Right forelimb (tissue), 1 donor: ENCODE results near the gene TSHZ2.

Source experiments
- DNase-seq: peaks from one replicate; pipeline ENCODE4 v3.0.0-alpha.2; 2018

Gene TSHZ2

GRCh38 chr20:53136473-53136872 lies 164.3 kb downstream of the TSHZ2 start:
- no peak for DNase-seq

DNA sequence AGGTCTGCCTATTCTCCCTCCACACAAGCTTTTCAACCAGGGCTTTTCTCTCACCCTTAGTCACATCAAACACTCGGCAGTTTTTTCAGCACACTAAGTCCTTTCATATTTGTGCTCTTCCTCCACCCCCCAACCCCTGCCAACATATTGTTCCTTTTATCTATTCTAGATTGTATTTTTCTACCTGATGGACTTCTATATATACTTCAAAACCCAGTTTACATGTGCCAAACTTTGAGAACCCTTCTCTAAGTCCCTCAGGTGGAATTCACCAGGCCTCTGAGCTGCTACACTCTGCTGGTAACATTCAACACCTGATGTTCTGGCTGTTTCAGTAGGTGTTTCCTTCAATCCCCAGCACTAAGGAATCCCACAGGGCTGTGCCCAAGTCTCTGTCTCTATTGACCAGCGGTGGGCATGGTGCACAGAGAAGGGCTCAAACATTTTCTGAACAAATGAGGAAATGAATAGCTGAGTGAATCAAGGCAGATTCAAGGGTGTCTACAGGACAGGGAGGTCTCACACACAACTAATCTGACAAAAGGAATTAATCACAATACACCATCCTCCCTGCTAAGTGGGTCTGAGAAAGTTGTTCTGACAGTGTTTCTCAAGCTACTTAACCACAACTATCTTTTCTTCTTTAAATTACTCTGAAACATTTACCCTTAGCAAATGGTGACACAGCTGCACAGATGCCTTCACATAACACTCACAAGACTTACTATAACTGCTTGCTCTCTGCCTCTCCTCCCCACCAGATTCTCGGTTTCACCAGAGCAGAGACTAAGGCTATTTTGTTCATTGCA lies 166.5 kb downstream of the TSHZ2 start:
- DNase-seq, result no peak

DNA sequence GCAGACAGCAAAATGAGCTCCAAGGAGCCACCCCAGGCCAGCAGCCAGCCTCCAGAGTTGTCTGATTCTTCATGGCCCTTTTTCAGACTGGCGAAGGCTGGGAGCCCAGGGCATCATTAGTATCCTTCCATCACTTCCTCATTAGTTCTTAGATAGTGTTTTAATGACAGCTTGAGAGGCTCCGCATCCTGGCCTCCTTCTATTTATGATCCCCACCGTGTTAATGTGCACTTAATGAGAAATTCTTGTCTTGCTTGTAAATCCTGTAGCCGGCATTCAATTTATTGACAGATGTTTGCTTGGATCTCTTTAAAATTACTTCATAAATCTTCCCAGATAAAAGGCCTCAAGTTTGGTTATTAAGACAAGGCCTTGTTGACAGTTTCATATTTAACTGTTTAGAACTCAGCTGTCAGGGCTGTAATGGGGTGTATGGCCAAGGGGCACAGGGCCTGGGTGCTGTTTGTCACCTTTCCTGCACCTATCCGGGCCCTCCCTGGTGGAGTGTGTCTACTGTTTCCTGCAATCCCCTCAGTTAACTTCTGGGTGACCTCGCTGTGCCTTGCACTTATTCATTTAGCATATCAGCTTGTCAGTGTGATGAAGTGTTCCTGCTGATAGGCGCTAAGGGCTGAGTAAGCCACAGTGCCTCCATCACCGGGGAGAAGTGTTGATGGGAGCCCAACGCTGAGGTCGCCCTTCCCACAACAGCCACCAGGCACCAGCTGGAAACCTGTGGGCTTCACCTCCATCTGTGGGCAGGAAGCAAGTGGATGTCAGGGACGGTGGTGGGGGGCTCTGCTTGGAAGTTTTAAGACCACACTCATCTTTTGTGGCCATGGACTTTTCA lies 169.3 kb downstream of the TSHZ2 start:
- no peak for DNase-seq

DNA sequence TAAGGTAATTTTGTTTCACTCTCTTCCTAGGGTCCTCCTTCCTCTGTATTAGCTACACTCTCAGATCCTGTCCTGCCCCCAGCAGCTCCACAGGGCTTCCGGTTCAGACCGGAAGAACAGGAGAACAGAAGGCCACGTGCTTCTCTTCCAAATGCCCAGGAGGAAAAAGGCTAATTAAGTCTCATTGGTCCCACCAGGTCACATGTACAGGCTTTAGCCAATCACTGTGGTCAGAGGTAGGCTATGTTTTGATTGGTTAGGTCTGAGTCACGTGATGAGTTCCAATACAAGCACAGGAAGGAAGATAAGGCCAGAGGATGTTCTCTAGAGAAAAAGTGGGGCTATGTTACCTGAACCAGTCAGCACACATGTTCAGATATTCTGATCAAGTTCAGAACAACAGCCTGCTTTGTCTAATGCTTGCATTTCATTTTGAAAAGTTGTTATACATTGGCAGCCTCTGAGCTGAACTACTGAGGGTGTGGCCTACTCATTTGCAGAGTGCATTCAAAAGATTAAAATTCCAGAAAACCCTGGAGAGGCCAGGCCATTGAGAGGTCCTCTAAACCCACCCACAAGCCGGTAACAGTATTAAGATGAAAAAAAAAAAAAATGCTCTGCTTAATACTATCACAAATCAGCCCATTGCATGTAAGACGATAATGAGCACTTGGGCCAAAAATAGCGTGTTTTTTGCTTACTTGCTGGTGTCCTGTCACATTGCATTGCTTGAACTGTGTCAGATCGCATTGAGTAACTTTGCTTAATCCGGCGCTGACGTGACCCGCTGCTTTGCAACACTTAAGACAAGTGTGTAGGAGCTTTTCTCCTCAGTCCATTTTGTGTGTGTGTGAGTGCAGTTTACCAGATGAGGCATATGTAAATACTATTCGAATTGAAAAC lies 170.3 kb downstream of the TSHZ2 start:
- no peak for DNase-seq

DNA sequence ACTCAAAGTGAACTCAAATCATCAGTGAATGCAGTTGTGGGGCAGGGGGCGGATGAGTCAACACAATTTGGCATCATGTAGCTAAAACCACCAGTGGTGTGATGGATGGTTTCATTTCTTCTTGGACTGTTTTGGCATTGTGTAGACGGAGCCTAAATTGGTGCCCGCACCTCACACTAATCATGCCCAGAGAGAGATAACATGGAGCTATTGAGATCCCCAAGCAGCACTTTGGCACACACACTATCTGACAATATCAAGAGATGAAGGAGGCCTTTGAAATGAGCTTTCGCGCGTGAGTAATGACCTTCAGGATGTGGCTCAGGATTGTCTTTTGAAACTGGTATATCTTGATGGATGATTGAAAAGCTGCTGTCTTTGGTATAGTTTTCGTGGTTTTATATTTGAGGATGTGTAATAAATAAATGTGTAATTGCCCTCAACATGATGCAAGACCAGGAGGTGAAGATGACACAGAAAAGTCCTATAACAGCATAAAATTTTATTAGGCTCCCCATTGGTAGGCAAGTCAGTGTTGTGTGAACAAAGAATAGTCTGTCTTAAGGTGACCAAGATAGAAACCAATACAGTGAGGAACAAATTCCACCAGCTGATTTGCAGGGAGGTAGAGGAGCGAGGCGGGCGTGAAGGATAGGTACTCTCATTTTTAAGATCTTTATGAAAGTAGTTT lies 174.2 kb downstream of the TSHZ2 start:
- DNase-seq, result no peak

GRCh38 chr20:53148771-53149147 lies 176.6 kb downstream of the TSHZ2 start:
- no peak for DNase-seq

DNA sequence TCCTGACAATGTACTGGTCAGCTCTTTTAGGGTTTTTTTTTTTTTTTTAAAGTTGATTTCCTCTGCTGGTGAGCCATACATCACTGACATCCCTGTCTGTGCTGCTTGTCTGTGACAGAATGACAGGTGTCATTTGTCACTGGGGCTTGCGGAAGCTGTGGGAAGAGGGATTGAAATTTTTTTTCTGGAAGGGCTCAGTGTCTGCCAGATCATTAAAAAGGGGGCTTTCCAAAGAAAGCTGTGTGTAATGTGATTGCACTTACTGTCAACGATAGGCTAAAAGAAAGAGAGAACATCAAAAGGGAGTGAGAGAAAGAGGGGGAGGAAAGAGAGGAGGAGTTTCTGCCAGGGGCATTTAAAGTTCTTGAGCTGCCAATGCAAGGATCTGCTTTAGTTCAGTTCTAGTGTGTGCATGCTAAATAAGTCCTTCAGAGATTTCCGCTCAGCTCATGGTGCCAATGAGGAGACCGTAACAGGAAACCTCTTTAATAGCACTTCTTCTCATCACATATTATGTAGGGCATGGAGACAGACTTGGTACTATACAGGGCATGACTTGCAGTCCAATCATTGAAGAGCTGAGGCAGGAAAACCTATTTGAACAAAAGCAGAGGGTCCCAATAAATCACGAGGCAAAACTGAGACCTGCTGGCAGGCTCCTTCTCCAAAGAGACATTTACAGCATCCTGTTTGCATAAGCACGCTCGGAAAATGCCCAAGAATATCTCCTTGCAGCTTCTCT lies 177.2 kb downstream of the TSHZ2 start:
- peak; percentile 52 for DNase-seq

GRCh38 chr20:53149890-53150205 lies 177.7 kb downstream of the TSHZ2 start:
- no peak for DNase-seq

DNA sequence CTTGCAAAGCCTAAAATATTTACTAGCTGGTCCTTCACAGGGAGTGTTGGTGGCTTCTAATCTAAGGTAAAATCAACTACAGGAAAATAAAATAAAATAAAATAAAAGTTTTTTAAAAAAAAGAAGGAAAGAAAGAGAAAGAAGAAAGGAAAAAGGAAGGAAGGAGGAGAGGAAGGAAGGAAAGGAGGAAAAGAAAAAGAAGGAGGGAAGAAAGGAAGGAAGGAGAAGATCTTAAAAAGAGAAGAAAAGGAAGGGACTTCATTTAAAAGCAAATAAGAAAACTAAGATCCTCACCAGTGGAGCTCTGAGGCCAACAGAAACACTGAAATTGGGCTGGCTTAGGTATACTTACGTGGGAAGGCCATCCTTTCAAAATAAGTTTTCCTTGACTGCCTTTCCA lies 178.4 kb downstream of the TSHZ2 start:
- DNase-seq, result no peak

GRCh38 chr20:53152228-53152627 lies 180.1 kb downstream of the TSHZ2 start:
- no peak for DNase-seq

GRCh38 chr20:53154540-53154939 lies 182.4 kb downstream of the TSHZ2 start:
- DNase-seq, result no peak

GRCh38 chr20:53157443-53158408 lies 185.6 kb downstream of the TSHZ2 start:
- no peak for DNase-seq

DNA sequence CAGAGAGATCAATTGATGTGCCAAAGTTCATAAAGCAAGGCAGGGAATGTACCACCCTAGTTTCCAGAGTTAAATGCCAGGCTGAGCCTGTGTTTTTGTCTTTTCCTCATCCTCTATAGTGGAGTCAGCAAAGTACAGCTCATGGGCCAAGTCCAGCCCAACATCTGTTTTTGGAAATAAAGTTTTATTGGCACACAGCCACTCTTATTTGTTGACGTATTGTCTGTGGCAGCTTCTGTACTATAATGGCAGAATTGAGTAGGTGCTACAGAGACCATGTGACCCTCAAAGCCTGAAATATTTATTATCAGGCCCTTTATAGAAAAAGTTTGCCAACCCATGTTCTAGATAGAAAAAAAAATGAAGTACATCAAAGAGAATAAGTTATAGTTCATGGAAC lies 187.0 kb downstream of the TSHZ2 start:
- DNase-seq, result no peak

DNA sequence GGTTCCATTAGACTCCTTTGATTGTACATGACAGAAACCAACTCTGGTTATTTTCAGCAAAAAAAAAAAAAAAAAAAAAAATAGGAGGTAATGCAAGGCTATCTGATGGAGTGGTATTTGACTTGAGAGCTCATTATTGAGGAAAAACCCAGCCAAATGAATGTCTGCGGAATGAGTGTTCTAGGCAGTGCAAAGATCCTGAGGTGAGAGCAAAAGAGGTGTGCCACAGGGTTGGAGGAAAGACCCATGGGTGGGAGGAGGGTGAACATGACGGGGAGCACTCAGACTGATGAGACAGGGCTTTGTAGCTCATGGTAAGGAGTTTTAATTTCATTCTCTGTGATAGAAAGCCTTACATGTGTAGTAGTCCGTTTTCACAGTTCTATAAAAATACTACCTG lies 188.9 kb downstream of the TSHZ2 start:
- no peak for DNase-seq

DNA sequence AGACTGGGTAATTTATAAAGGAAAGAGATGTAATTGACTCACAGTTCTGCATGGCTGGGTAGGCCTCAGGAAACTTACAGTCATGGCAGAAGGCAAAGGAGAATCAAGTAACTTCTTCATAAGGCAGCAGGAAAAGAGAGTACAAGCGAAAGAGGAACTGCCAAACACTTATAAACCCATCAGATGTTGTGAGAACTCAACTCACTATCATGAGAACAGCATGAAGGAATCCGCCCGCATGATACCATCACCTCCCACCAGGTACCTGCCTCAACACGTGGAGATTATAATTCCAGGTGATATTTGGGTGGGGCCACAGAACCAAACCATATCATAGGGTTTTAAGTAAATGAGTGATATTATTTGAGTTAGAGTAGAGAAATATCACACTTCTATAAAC lies 189.3 kb downstream of the TSHZ2 start:
- DNase-seq, result no peak

DNA sequence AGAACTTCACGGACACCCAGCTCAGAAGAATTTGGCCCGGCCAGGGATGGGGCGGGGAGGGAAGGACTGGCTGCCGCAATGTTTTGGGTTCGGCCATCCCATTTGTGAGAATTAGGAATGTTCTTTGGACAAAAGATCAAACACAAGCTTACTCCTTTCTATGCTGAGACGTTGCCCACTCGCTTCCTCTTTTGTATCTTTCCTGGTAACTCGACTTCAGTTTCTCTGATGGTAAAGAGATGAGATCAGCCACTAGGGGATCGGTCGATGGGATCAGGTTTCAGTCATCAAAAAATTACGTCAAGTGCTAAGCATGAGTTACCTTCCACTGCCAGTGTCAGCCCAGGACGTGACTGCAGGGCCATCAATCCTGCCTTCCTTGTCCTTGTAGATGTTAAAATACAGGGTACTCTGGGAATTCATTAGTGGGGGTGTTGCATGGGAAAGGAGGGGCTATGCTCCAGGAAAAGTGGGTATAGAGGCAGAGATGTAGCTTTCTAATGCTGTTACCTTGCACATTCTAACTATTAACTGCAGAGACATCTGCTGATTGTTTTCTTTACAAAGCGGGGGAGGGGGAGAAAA lies 190.2 kb downstream of the TSHZ2 start:
- peak; percentile 64 for DNase-seq

DNA sequence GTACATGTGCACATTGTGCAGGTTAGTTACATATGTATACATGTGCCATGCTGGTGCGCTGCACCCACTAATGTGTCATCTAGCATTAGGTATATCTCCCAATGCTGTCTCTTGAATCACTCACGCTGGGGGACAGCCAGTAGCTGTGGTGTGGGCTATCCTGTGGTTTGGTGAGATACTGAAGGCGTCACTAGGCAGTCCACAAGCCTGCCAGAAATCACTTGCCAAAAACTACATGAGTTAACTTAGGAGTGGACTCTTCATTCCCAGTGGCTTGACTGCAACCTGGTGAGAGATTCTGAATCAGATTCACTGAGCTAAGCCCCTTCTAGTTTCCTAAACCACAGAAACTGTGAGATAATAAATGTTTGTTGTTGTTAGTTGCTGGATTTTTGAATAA lies 191.3 kb downstream of the TSHZ2 start:
- no peak for DNase-seq

- DNase-seq, result no peak
These were observed 191.9 kb downstream of the TSHZ2 start for GRCh38 chr20:53164072-53164471.

GRCh38 chr20:53165452-53165851 lies 193.3 kb downstream of the TSHZ2 start:
- DNase-seq, result no peak

DNA sequence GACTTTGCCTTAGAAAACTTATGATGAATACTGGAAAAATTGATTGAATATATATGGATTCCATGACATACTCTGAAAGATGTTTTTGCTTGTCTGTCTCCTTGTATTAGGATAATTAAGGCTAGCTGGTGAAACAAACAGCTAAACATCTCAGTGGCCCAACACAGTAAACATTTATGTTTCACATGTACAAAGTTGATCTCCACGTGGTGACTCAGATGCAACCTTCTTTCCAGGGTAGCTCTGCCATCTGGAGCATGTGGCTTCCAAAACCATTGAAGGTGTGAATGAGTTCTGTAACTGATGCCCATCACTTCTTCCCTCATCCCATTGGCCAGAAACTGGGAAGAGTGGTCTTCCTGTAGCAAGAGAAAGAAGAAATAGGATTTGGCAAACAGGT lies 196.3 kb downstream of the TSHZ2 start:
- no peak for DNase-seq
